ENCODE results near the gene IRGM.

GRCh38 chr5:150879358-150879757 lies 33.0 kb downstream of the IRGM start:
- TF ChIP-seq, protein P1, sequence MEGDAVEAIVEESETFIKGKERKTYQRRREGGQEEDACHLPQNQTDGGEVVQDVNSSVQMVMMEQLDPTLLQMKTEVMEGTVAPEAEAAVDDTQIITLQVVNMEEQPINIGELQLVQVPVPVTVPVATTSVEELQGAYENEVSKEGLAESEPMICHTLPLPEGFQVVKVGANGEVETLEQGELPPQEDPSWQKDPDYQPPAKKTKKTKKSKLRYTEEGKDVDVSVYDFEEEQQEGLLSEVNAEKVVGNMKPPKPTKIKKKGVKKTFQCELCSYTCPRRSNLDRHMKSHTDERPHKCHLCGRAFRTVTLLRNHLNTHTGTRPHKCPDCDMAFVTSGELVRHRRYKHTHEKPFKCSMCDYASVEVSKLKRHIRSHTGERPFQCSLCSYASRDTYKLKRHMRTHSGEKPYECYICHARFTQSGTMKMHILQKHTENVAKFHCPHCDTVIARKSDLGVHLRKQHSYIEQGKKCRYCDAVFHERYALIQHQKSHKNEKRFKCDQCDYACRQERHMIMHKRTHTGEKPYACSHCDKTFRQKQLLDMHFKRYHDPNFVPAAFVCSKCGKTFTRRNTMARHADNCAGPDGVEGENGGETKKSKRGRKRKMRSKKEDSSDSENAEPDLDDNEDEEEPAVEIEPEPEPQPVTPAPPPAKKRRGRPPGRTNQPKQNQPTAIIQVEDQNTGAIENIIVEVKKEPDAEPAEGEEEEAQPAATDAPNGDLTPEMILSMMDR (IDR thresholded peaks at IDR 0.05; ENCODE audit: poor library complexity, severe bottlenecking), result no peak
- TF ChIP-seq, protein P2, sequence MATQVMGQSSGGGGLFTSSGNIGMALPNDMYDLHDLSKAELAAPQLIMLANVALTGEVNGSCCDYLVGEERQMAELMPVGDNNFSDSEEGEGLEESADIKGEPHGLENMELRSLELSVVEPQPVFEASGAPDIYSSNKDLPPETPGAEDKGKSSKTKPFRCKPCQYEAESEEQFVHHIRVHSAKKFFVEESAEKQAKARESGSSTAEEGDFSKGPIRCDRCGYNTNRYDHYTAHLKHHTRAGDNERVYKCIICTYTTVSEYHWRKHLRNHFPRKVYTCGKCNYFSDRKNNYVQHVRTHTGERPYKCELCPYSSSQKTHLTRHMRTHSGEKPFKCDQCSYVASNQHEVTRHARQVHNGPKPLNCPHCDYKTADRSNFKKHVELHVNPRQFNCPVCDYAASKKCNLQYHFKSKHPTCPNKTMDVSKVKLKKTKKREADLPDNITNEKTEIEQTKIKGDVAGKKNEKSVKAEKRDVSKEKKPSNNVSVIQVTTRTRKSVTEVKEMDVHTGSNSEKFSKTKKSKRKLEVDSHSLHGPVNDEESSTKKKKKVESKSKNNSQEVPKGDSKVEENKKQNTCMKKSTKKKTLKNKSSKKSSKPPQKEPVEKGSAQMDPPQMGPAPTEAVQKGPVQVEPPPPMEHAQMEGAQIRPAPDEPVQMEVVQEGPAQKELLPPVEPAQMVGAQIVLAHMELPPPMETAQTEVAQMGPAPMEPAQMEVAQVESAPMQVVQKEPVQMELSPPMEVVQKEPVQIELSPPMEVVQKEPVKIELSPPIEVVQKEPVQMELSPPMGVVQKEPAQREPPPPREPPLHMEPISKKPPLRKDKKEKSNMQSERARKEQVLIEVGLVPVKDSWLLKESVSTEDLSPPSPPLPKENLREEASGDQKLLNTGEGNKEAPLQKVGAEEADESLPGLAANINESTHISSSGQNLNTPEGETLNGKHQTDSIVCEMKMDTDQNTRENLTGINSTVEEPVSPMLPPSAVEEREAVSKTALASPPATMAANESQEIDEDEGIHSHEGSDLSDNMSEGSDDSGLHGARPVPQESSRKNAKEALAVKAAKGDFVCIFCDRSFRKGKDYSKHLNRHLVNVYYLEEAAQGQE (IDR thresholded peaks at IDR 0.05; ENCODE audit: borderline replicate concordance), result no peak
- TF ChIP-seq EP300 (conservative IDR thresholded peaks at IDR 0.05; ENCODE audit: poor library complexity, severe bottlenecking) (no peak), POLR2AphosphoS5 (IDR thresholded peaks at IDR 0.05) (no peak), EZH2 (IDR thresholded peaks at IDR 0.05; ENCODE audit: borderline replicate concordance, insufficient read depth, low read length, poor library complexity, severe bottlenecking) (no peak)

All from neural cell (in vitro differentiated cells).